Muscle of leg (tissue), 11 donors: ENCODE results near the gene GRIP2. TPM values are rescaled to one million over a fixed set of nuclear protein-coding genes. Genes with fewer than 3 reads are reported as not detected.

ENCODE experiments used
- DNase-seq: peaks from one replicate; pipeline ENCODE4 v3.0.0; 2013
- H3K27ac ChIP-seq: one replicate; pipeline ENCODE4 v1.5.1; 2013; ENCODE audit warnings: mild to moderate bottlenecking, low read length, control low read depth
- H3K27me3 ChIP-seq: one replicate; pipeline ENCODE4 v1.6.1; 2013; ENCODE audit warnings: low read length; ENCODE audit not compliant: control insufficient read depth, insufficient read depth
- H3K36me3 ChIP-seq: one replicate; pipeline ENCODE4 v1.6.1; 2013; ENCODE audit warnings: low read length; ENCODE audit not compliant: control insufficient read depth, insufficient read depth
- H3K4me1 ChIP-seq: one replicate; pipeline ENCODE4 v1.6.1; 2013; ENCODE audit warnings: low read length; ENCODE audit not compliant: control insufficient read depth, insufficient read depth
- H3K4me3 ChIP-seq: one replicate; pipeline ENCODE4 v1.5.1; 2013; ENCODE audit warnings: low read length, control low read depth
- H3K9me3 ChIP-seq: replicated peaks from 2 replicates; pipeline ENCODE4 v1.6.1; 2013; ENCODE audit warnings: low read depth, low read length; ENCODE audit not compliant: control insufficient read depth
- WGBS: methylation state at CpG from one replicate; pipeline ENCODE4 v1.1.5; 2013; ENCODE audit warnings: missing lambda C conversion rate; ENCODE audit not compliant: insufficient coverage; 5-methylcytosine and 5-hydroxymethylcytosine counted together
- polyA plus RNA-seq, 8 donors: library from polyadenylated mRNA; unstranded; fragments of 120-200 nt; gene quantifications; one replicate each; pipeline versions ENCODE4 v1.2.1 to v1.2.3, GENCODE V29; 2013; ENCODE audit warnings: inconsistent platforms in 1 of 8, low replicate concordance in 1 of 8; ENCODE audit not compliant: insufficient read length in 8 of 8, insufficient read depth in 1 of 8
- total RNA-seq: library from RNA; stranded (reverse); fragments of 120-200 nt; gene quantifications from one replicate; pipeline ENCODE4 v1.2.4, GENCODE V29; 2013

The GRIP2 gene
- total and polyA plus RNA-seq, 9 donors, result 9.7 to 33.4 (median 19.2) TPM

- DNase-seq, result no peak
- no peak overlapping the region for H3K4me3 ChIP-seq
- peaks cover 16% of the 10 kb centered on the region for H3K4me1 ChIP-seq
- H3K27ac ChIP-seq, result no peak overlapping the region
- peaks cover 44% of the 10 kb centered on the region for H3K27me3 ChIP-seq
- no CpG with 5 or more reads among the region's 4 CpGs for WGBS
- H3K36me3 ChIP-seq, result peaks cover 13% of the 10 kb centered on the region
- no peaks in the 10 kb centered on the region for H3K9me3 ChIP-seq
These were observed 92.1 kb downstream of the GRIP2 start for GRCh38 chr3:14448063-14448462.

- no peak for DNase-seq
- WGBS, result 92% methylated on average over 1 of the region's 1 CpG
- H3K27ac ChIP-seq, result no peak overlapping the region
- H3K36me3 ChIP-seq, result peaks cover 13% of the 10 kb centered on the region
- no peaks in the 10 kb centered on the region for H3K9me3 ChIP-seq
- peaks cover 49% of the 10 kb centered on the region for H3K27me3 ChIP-seq
- peaks cover 7% of the 10 kb centered on the region for H3K4me1 ChIP-seq
- H3K4me3 ChIP-seq, result no peak overlapping the region
These were observed 93.1 kb downstream of the GRIP2 start for GRCh38 chr3:14446988-14447570.

GRCh38 chr3:14445773-14446172 is 94.4 kb downstream of the GRIP2 start:
- no peak overlapping the region for H3K27ac ChIP-seq
- H3K4me3 ChIP-seq, result no peak overlapping the region
- H3K4me1 ChIP-seq, result peaks cover 4% of the 10 kb centered on the region
- H3K9me3 ChIP-seq, result no peaks in the 10 kb centered on the region
- no peak for DNase-seq
- H3K27me3 ChIP-seq, result peaks cover 44% of the 10 kb centered on the region
- WGBS, result 97% methylated on average over 3 of the region's 4 CpGs
- H3K36me3 ChIP-seq, result peaks cover 8% of the 10 kb centered on the region

- H3K27ac ChIP-seq, result no peak overlapping the region
- H3K9me3 ChIP-seq, result no peaks in the 10 kb centered on the region
- peaks cover 43% of the 10 kb centered on the region for H3K27me3 ChIP-seq
- H3K36me3 ChIP-seq, result peaks cover 8% of the 10 kb centered on the region
- WGBS, result 91% methylated on average over 6 of the region's 6 CpGs
- peaks cover 18% of the 10 kb centered on the region for H3K4me1 ChIP-seq
- no peak for DNase-seq
- H3K4me3 ChIP-seq, result no peak overlapping the region
These were observed 95.8 kb downstream of the GRIP2 start for GRCh38 chr3:14444380-14444779.

GRCh38 chr3:14441920-14442300 is 98.2 kb downstream of the GRIP2 start:
- Histone ChIP-seq H3K4me1 (peaks cover 29% of the 10 kb centered on the region), H3K27ac (no peak overlapping the region), H3K4me3 (no peak overlapping the region), H3K9me3 (no peaks in the 10 kb centered on the region), H3K36me3 (peaks cover 4% of the 10 kb centered on the region), H3K27me3 (peaks cover 33% of the 10 kb centered on the region)
- DNase-seq, result no peak
- WGBS, result 80% methylated on average over 6 of the region's 6 CpGs

GRCh38 chr3:14441240-14441919 is 98.8 kb downstream of the GRIP2 start:
- no peaks in the 10 kb centered on the region for H3K9me3 ChIP-seq
- peaks cover 31% of the 10 kb centered on the region for H3K4me1 ChIP-seq
- DNase-seq, result no peak
- WGBS, result 75% methylated on average over 15 of the region's 18 CpGs
- H3K27me3 ChIP-seq, result peaks cover 33% of the 10 kb centered on the region
- peaks cover 4% of the 10 kb centered on the region for H3K36me3 ChIP-seq
- H3K27ac ChIP-seq, result no peak overlapping the region
- H3K4me3 ChIP-seq, result no peak overlapping the region

GRCh38 chr3:14440531-14441239 is 99.5 kb downstream of the GRIP2 start:
- no peak for DNase-seq
- peaks cover 33% of the 10 kb centered on the region for H3K4me1 ChIP-seq
- no peak overlapping the region for H3K27ac ChIP-seq
- H3K9me3 ChIP-seq, result no peaks in the 10 kb centered on the region
- no peaks in the 10 kb centered on the region for H3K36me3 ChIP-seq
- H3K4me3 ChIP-seq, result no peak overlapping the region
- WGBS, result 62% methylated on average over 8 of the region's 11 CpGs
- peaks cover 33% of the 10 kb centered on the region for H3K27me3 ChIP-seq

- peaks cover 33% of the 10 kb centered on the region for H3K27me3 ChIP-seq
- no peak overlapping the region for H3K4me3 ChIP-seq
- H3K4me1 ChIP-seq, result peaks cover 36% of the 10 kb centered on the region
- H3K27ac ChIP-seq, result no peak overlapping the region
- no peaks in the 10 kb centered on the region for H3K36me3 ChIP-seq
- 39% methylated on average over 3 of the region's 3 CpGs for WGBS
- DNase-seq, result no peak
- no peaks in the 10 kb centered on the region for H3K9me3 ChIP-seq
These were observed 100.0 kb downstream of the GRIP2 start for GRCh38 chr3:14440168-14440518.

GRCh38 chr3:14439501-14440167 is 100.5 kb downstream of the GRIP2 start:
- Histone ChIP-seq H3K36me3 (no peaks in the 10 kb centered on the region), H3K9me3 (no peaks in the 10 kb centered on the region), H3K27ac (no peak overlapping the region), H3K4me1 (peaks cover 41% of the 10 kb centered on the region), H3K27me3 (peaks cover 31% of the 10 kb centered on the region), H3K4me3 (no peak overlapping the region)
- WGBS, result 25% methylated on average over 10 of the region's 13 CpGs
- peak; percentile 83 for DNase-seq
